Measurements from ENCODE around the gene STXBP5.
"Not testable (repeated sequence)": the region's sequence is repeated elsewhere in the genome, so short reads cannot be mapped to it uniquely, and the experiment has no call there.

The STXBP5 gene

DNA sequence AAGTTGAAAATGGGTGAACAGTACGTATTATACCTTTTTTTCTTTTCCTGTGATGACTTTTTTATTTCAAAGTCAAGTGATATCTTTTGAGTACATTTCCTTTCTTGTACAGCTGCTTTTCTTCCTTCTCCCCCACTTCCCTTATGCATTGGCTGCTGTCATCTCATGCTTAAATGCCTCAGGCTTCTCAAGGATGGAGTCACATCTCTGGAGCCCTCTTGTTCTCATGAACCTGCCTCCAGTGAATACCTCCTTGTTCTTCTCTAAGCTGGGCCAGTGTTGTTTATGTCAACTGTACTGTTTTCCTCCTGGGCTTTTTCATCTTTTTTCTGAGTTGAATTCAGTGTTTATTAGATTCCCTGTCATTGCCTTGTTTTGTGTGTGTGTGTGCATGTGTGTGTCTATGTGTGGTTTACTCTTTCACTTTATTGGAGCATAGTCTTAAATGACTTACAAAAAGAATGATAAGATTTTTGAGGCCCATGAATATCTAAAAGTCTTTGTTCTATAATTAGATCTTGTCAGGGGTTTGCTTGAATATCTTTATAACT is 23.6 kb downstream of the STXBP5 start:
- no peak for DNase-seq (ENCODE audit: insufficient read length)
- no peak for FAIRE-seq
- TF ChIP-seq POLR2A (IDR thresholded peaks at IDR 0.05; ENCODE audit: low read depth, low read length) (no peak), POLR2AphosphoS5 (IDR thresholded peaks at IDR 0.05; ENCODE audit: low read depth, low read length) (no peak), TAF1 (IDR thresholded peaks at IDR 0.05; ENCODE audit: borderline replicate concordance, low read depth, low read length) (no peak)

DNA sequence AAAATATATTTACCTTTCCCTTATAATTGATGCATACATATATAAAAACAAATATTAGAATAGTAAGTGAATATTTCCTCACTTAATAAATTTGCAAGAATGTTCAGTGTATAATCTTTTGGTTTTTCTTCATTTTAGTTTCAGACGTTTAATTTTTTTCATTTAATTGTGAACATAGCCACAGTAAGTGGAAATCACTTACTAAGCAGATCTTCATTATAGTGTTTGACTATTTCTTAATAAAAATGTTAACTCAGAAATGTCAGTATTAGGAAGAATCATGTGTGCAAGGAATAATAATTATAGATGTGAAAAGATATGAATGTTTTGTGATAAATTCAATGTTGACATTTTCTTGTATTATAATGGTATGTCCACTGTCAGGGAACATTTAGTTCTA is 27.4 kb downstream of the STXBP5 start:
- TF ChIP-seq POLR2A (IDR thresholded peaks at IDR 0.05; ENCODE audit: low read depth, low read length) (no peak), POLR2AphosphoS5 (IDR thresholded peaks at IDR 0.05; ENCODE audit: low read depth, low read length) (no peak), TAF1 (IDR thresholded peaks at IDR 0.05; ENCODE audit: borderline replicate concordance, low read depth, low read length) (no peak)
- FAIRE-seq (no peak), DNase-seq (ENCODE audit: insufficient read length) (no peak)

DNA sequence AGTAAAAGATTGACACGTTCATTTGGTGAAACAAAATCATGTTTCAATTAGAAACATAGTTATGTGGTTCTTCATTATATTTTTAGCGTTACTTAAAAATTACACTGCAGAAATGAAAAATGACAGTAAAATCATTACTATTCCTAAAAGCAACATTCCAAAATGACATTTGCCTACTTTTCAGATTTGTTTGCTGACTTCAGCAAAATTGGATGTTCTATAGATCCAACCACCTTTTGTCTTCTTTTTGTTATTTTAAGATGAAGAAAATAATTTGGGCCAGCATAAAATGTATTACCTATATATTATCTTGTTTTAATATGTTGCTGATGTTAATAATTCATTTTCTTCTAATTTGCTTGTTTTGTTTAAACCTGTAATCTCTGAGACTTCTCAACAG is 30.5 kb downstream of the STXBP5 start:
- no peak for FAIRE-seq
- TF ChIP-seq POLR2A (IDR thresholded peaks at IDR 0.05; ENCODE audit: low read depth, low read length) (no peak), TAF1 (IDR thresholded peaks at IDR 0.05; ENCODE audit: borderline replicate concordance, low read depth, low read length) (no peak), POLR2AphosphoS5 (IDR thresholded peaks at IDR 0.05; ENCODE audit: low read depth, low read length) (no peak)

DNA sequence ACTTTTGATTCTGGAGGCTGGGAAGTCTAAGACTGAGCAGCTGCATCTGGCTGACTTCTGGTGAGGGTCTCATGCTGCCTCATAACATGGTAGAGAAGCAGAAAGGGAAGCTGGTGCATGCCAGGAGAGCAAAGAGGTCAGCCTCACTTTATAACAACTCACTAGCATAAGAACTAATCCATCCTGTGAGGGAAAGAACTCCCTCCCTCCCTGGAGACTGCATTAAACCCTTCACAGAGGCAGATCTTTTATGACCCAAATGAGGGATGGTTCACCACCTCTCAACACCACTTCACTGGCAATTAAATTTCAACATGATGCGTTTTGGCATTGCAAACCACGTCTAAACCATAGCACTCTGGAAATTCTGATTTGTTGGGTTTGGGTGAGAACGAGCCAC is 33.9 kb downstream of the STXBP5 start:
- no peak for DNase-seq (ENCODE audit: insufficient read length)
- FAIRE-seq, result no peak
- TF ChIP-seq POLR2A (IDR thresholded peaks at IDR 0.05; ENCODE audit: low read depth, low read length), result no peak
- TF ChIP-seq TAF1 (IDR thresholded peaks at IDR 0.05; ENCODE audit: borderline replicate concordance, low read depth, low read length), result no peak

More for the DNA sequence above, 30.5 kb downstream of the STXBP5 start:
- no peak for DNase-seq (ENCODE audit: insufficient read length)

DNA sequence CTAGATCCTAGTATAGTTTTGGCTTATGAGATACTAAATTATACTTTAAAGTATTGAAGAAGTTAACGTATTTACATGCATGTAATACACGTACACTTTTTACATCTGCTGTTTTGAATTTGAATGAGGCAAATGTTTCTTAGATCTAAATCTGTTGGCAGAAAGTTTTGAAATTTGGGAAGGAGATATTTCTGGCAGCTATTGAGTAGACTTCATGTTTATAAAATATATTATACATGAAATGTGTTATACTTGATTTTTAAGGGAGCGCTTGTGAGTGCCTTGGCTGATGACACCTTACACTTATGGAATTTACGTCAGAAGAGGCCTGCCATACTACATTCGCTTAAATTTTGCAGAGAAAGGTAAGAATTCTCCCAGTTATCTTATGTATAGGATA is 34.7 kb downstream of the STXBP5 start:
- TF ChIP-seq TAF1 (IDR thresholded peaks at IDR 0.05; ENCODE audit: borderline replicate concordance, low read depth, low read length), result no peak
- no peak for TF ChIP-seq POLR2AphosphoS5 (IDR thresholded peaks at IDR 0.05; ENCODE audit: low read depth, low read length)
- no peak for TF ChIP-seq POLR2A (IDR thresholded peaks at IDR 0.05; ENCODE audit: low read depth, low read length)
- DNase-seq (ENCODE audit: insufficient read length), result no peak
- FAIRE-seq, result no peak

DNA sequence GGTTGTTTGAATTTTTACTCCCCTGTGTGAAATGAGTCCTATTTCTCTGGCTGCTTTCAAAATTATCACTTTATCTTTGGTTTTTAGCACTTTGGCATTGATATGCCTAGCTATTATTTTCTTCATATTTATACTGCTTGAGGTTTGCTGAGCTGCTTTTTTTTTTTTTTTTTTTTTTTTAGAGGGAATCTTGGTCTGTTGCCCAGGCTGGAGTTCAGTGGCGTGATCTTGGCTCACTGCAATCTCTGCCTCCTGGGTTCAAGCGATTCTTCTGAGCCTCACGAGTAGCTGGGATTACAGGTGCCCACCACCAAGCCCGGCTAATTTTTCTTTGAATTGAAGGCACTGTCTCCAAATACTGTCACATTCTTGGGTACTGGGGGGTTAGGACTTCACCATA is 40.6 kb downstream of the STXBP5 start:
- DNase-seq (ENCODE audit: insufficient read length) (no peak), FAIRE-seq (no peak)
- TF ChIP-seq POLR2AphosphoS5 (IDR thresholded peaks at IDR 0.05; ENCODE audit: low read depth, low read length), result no peak
- TF ChIP-seq TAF1 (IDR thresholded peaks at IDR 0.05; ENCODE audit: borderline replicate concordance, low read depth, low read length), result no peak
- no peak for TF ChIP-seq POLR2A (IDR thresholded peaks at IDR 0.05; ENCODE audit: low read depth, low read length)

DNA sequence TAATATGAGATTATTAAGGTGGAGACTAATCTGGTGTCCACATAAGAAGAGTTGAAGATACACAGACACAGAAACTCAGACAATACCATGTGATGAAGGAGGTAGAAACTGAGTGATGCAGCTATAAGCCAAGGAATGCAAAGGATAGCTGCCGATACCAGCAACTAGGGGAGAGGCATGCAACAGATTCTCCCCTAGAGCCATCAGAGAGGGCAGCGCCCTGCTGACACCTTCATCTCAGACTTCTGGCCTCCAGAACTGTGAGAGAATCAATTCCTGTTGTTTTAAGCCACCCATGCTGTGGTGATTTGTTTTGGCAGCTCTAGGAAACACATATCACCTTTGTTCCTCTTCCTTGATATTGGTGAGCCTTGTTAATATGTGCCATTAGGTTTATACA is 41.5 kb downstream of the STXBP5 start:
- TF ChIP-seq TAF1 (IDR thresholded peaks at IDR 0.05; ENCODE audit: borderline replicate concordance, low read depth, low read length), result no peak
- no peak for TF ChIP-seq POLR2AphosphoS5 (IDR thresholded peaks at IDR 0.05; ENCODE audit: low read depth, low read length)
- TF ChIP-seq POLR2A (IDR thresholded peaks at IDR 0.05; ENCODE audit: low read depth, low read length), result no peak
- DNase-seq (ENCODE audit: insufficient read length) (no peak), FAIRE-seq (no peak)

DNA sequence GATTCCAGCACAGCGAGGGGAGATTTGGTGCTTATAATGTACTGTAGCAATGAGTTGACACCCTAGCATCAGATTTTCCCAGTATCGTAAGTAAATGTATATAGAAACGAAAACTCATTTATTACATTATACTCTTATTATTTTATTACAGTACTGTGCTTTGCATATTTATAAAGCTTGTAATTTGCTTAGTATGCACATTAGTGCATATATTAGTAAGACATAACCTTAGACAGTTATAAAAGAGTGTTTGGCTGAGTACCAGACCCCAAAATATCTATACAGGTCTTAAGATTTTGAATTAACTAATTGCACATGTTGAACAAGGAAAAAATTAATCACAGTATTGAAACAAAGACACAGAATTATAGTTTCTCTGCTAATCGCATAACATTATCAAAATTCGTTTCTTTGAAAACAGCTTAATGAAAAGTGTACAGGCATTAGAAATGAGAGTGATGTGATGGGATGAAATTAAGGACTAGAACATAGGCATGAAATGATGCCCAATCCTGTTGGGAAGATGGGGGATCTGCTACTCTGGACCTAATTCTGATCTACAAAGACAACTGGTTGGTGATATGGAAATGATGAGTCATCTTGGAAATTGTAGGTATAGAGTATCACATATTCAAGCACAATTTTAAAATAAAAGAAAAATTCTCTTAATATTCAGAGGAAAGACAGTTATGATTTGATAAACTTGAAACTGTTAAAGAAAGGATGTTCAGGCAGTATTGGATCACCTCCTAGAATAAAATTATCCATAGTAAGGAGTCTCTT is 42.8 kb downstream of the STXBP5 start:
- no peak for DNase-seq (ENCODE audit: insufficient read length)
- TF ChIP-seq POLR2AphosphoS5 (IDR thresholded peaks at IDR 0.05; ENCODE audit: low read depth, low read length), result no peak
- TF ChIP-seq TAF1 (IDR thresholded peaks at IDR 0.05; ENCODE audit: borderline replicate concordance, low read depth, low read length), result no peak
- TF ChIP-seq POLR2A (IDR thresholded peaks at IDR 0.05; ENCODE audit: low read depth, low read length), result no peak
- FAIRE-seq, result no peak

DNA sequence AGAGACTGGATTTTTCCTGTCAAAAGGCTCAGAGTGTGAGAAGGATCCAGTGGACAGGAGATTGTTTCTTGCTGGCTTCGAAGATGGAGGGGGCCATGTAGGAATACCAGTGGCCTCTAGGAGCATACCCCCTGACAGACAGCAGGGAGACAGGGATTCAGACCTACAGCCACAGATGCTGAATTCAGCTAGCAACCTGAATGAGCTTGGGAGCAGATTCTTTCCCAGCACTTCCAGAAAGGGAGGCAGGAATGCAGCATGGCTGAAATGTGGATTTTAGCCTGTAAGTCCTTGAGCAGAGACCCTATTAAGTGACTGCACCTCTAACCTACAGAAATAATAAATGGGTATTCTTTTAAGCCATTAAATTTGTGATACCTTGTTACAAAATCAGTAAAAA is 44.6 kb downstream of the STXBP5 start:
- TF ChIP-seq POLR2AphosphoS5 (IDR thresholded peaks at IDR 0.05; ENCODE audit: low read depth, low read length), result no peak
- no peak for TF ChIP-seq POLR2A (IDR thresholded peaks at IDR 0.05; ENCODE audit: low read depth, low read length)
- no peak for TF ChIP-seq TAF1 (IDR thresholded peaks at IDR 0.05; ENCODE audit: borderline replicate concordance, low read depth, low read length)
- FAIRE-seq (no peak), DNase-seq (ENCODE audit: insufficient read length) (no peak)

DNA sequence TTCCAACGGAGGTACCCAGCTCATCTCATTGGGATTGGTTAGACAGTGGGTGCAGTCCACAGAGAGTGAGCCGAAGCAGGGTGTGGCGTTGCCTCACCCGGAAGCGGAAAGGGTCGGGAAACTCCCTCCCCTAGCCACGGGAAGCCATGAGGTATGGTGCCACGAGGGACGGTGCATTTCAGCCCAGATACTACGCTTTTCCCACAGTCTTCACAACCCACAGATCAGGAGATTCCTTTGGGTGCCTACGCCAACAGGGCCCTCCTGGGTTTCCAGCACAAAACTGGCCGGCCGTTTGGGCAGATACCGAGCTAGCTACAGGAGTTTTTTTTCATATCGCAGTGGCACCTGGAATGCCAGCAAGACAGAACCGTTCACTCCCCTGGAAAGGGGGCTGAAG is 46.9 kb downstream of the STXBP5 start:
- DNase-seq (ENCODE audit: insufficient read length) (no peak), FAIRE-seq (no peak)
- no peak for TF ChIP-seq POLR2AphosphoS5 (IDR thresholded peaks at IDR 0.05; ENCODE audit: low read depth, low read length)
- no peak for TF ChIP-seq TAF1 (IDR thresholded peaks at IDR 0.05; ENCODE audit: borderline replicate concordance, low read depth, low read length)
- no peak for TF ChIP-seq POLR2A (IDR thresholded peaks at IDR 0.05; ENCODE audit: low read depth, low read length)

DNA sequence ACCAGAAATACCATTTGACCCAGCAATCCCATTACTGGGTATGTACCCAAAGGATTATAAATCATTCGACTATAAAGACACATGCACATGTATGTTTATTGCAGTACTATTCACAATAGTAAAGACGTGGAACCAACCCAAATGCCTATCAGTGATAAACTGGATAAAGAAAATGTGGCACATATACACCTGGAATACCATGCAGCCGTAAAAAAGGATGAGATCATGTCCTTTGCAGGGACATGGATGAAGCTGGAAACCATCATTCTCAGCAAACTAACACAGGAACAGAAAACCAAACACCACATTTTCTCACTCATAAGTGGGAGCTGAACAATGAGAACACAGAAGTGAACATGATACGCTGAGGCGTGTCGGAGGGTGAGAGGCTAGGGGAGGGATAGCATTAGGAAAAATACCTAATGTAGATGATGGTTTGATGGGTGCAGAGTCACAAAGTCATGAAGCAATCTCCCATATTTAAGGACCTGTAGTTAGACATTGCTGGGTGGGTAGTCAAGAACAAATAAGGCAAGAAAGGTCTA is 50.8 kb downstream of the STXBP5 start:
- DNase-seq (ENCODE audit: insufficient read length); FAIRE-seq: not testable (repeated sequence)

DNA sequence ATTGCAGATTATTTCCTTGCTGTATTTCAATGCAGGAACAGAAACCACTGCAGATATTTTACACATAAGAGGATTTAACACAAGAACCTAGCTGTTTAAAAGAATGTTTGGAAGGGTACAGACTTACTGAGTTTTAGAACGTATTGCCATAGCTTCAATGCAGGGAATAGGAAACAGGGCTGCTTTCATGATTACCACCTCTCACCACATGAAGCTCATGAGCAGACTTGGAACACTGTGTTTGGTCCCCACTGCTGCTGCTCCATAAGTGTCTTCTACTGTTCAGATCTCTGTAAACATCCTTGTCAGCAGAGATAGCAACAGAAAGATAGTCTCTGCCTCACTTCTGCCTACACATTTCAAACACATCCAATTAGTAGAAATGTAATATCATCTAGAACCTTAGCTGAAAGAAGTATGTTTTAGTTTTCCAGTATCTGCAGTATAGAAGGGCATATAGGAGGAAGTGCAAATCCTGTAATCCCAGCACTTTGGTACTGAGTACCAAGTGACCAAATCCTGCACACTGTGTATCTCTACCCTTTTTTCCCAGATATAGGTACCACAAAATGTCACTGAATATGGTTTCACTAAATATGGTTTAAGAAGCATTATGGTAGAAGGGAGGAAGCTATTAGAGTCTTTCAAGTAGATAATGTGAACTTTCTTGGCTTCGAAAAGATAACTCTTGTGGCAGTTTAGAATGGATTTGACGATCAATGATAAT is 51.9 kb downstream of the STXBP5 start:
- FAIRE-seq (no peak), DNase-seq (ENCODE audit: insufficient read length) (no peak)
- TF ChIP-seq TAF1 (IDR thresholded peaks at IDR 0.05; ENCODE audit: borderline replicate concordance, low read depth, low read length) (no peak), POLR2AphosphoS5 (IDR thresholded peaks at IDR 0.05; ENCODE audit: low read depth, low read length) (no peak), POLR2A (IDR thresholded peaks at IDR 0.05; ENCODE audit: low read depth, low read length) (no peak)

Measured in GM12892 (cell line).